HAP-1 (cell line): Measurements from ENCODE around the gene PUS10.
"Not testable (repeated sequence)": the region's sequence is repeated elsewhere in the genome, so short reads cannot be mapped to it uniquely, and the experiment has no call there.

Source experiments
- DNase-seq, 2 experiments: peaks; one replicate each; pipeline ENCODE4 v3.0.0-alpha.2; 2016 to 2020; ENCODE audit warnings: low spot score in 2 of 2
- H3K27me3 ChIP-seq: fragments of 250-450 bp; sonication (Bioruptor Pico); 2 replicates; pipeline ENCODE4 v1.5.1; 2020; ENCODE audit warnings: low read depth, mild to moderate bottlenecking, moderate library complexity
- H3K36me3 ChIP-seq: fragments of 250-450 bp; sonication (Bioruptor Pico); replicated peaks from 2 replicates; pipeline ENCODE4 v1.5.1; 2020; ENCODE audit warnings: mild to moderate bottlenecking
- H3K4me1 ChIP-seq: fragments of 250-450 bp; sonication (Bioruptor Pico); 2 replicates; pipeline ENCODE4 v1.5.1; 2020; ENCODE audit warnings: mild to moderate bottlenecking
- H3K4me3 ChIP-seq: fragments of 250-450 bp; sonication (Bioruptor Pico); 2 replicates; pipeline ENCODE4 v1.5.1; 2020; ENCODE audit warnings: mild to moderate bottlenecking, moderate library complexity
- H3K9me3 ChIP-seq: fragments of 250-450 bp; sonication (Bioruptor Pico); 2 replicates; pipeline ENCODE4 v1.5.1; 2020; ENCODE audit warnings: mild to moderate bottlenecking, moderate library complexity
- in situ Hi-C: fragments of 300-500 bp; cut with MboI; formaldehyde crosslinking; loops from 3 replicates; pipeline ENCODE4 v1.14.3; 2020; ENCODE audit warnings: low sequenced_read_pairs, inconsistent platforms, mixed read lengths

Gene PUS10

DNA sequence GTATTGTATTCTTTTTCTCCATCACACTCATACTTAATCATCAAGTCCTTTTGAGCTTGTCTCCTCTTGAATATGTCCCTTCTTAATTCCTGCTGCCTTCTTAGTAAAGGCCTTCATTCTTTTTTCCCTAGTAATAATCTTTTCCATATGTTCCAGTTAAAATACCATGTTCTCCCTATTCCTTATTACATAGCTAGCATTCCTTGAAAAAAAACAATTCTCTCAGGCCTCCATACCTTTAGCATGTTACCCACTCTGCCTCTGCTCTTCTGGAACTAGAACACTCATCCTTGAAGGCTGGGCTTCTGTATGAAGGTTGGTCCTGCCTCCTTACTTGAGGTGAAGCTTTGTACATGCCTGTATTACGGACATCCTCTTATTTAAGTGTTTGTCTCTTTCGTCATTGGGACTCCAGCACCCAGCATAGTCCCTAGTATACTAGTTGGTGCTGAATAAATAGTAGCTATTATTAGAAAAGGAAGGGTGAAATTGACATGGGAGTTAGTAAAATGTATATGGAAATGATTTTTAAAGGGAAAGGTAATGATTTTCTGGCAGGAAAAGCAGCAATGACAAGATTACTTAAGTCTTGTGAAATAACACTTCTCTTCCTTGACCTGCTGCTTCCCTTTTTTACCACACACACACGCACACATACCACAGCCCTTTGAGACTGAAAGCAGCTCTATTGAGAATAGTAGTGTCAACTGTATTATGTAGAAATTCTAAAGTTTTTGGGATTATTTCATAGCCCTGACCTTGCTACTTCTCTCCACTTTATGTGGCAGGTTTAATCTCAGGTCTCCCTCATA, 91.1 kb downstream of the PUS10 start:
- in situ Hi-C loops = no loop called here
- Histone ChIP-seq H3K4me3 (no peak overlapping the region), H3K9me3 (no peaks in the 10 kb centered on the region), H3K27me3 (no peaks in the 10 kb centered on the region), H3K36me3 (peaks cover 4% of the 10 kb centered on the region), H3K4me1 (no peaks in the 10 kb centered on the region; the same call in 1 of the 2 replicates)
- DNase-seq = no peak

- H3K36me3 ChIP-seq = peaks cover 7% of the 10 kb centered on the region
- H3K4me1 ChIP-seq = no peaks in the 10 kb centered on the region; the same call in 1 of the 2 replicates
- DNase-seq = no peak
- no peaks in the 10 kb centered on the region for H3K9me3 ChIP-seq
- in situ Hi-C loops = no loop called here
- no peak overlapping the region for H3K4me3 ChIP-seq
- H3K27me3 ChIP-seq = no peaks in the 10 kb centered on the region
Observed at GRCh38 chr2:60925994-60926740, 91.9 kb downstream of the PUS10 start.

- no peak for DNase-seq
- in situ Hi-C loops = no loop called here
- H3K9me3 ChIP-seq = no peaks in the 10 kb centered on the region
- H3K4me3 ChIP-seq = no peak overlapping the region
- peaks cover 2% of the 10 kb centered on the region; the same call in 1 of the 2 replicates for H3K4me1 ChIP-seq
- H3K36me3 ChIP-seq = peaks cover 5% of the 10 kb centered on the region
- no peaks in the 10 kb centered on the region for H3K27me3 ChIP-seq
Observed at GRCh38 chr2:60907329-60907728, 110.7 kb downstream of the PUS10 start.

DNA sequence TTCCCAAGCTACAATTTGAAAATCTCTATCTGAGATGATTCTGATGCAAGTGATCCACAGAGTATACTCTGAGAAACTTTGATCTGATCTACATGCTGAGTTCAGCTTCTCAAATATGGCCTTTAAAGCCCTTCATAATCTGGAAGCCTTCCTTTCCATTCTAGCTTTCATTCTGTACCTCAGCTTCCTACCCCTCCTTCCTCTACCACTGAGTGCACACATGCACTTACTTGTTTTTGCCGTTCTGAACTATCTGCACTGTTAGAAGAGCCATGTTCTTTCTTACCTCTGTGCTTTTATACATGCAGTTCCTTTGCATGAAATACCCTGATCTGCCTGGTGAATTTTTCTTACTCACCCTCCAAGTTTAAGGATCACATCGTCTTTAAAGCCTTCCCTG, 111.7 kb downstream of the PUS10 start:
- Histone ChIP-seq H3K27me3 (no peaks in the 10 kb centered on the region), H3K4me1 (peaks cover 2% of the 10 kb centered on the region; the same call in 1 of the 2 replicates), H3K4me3 (no peak overlapping the region), H3K36me3 (peaks cover 13% of the 10 kb centered on the region), H3K9me3 (no peaks in the 10 kb centered on the region)
- in situ Hi-C loops = no loop called here
- no peak for DNase-seq

- H3K27me3 ChIP-seq, DNase-seq, H3K9me3 ChIP-seq, in situ Hi-C loops, H3K4me1 ChIP-seq, H3K4me3 ChIP-seq: not testable (repeated sequence)
- peaks cover 15% of the 10 kb centered on the region for H3K36me3 ChIP-seq
Observed at GRCh38 chr2:60905867-60906266, 112.2 kb downstream of the PUS10 start.

DNA sequence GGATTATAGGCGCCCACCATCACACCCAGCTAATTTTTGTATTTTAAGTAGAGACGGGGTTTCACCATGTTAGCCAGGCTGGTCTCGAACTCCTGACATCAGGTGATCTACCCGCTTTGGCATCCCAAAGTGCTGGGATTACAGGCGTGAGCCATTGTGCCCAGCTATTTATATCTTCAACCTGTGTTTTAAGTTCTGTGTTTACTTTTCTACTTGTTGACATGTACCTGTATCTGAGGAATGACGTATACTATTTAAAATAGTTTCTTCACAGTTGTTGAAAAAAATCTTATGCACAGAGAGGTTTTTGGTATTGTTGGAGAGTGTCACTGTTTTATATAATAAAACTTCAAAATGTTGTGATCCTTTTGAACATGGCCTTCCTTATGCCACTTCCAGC, 116.8 kb downstream of the PUS10 start:
- H3K4me1 ChIP-seq, H3K9me3 ChIP-seq, H3K4me3 ChIP-seq, in situ Hi-C loops, DNase-seq, H3K27me3 ChIP-seq: not testable (repeated sequence)
- peaks cover 36% of the 10 kb centered on the region for H3K36me3 ChIP-seq

- in situ Hi-C loops = no loop called here
- Histone ChIP-seq H3K9me3 (no peaks in the 10 kb centered on the region), H3K27me3 (no peaks in the 10 kb centered on the region), H3K4me3 (no peak overlapping the region), H3K36me3 (peaks cover 39% of the 10 kb centered on the region), H3K4me1 (peaks cover 2% of the 10 kb centered on the region; the same call in 1 of the 2 replicates)
- no peak for DNase-seq
Observed at GRCh38 chr2:60899892-60900249, 118.2 kb downstream of the PUS10 start.

DNA sequence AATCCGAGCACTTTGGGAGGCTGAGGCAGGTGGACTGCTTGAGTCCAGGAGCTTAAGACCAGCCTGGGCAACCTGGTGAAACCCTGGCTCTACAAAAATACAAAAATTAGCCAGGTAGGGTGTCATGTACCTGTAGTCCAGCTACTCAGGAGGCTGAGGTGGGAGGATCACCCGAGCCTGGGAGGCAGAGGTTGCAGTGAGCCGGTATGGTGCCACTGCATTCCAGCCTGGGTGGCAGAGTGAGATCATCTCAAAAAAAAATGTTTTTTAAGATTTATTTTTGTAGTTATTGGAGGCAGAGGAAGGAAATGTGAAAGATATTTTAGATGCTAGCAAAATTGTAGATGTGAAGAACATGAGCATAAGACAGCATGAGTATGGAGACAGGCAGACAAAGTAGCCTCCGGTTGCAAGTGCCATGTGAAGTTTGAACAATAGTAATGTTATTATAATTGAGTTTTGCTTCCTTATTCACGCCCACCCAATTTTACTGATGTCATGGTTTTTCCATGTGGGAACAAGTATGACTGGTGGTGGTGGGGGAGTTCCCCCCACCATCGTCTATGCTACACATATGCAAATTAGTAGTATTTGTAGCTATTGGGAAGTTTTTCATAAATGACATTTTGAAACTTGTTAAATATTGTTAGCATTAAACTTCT, 118.7 kb downstream of the PUS10 start:
- H3K4me3 ChIP-seq = no peak overlapping the region
- peaks cover 39% of the 10 kb centered on the region for H3K36me3 ChIP-seq
- H3K27me3 ChIP-seq = no peaks in the 10 kb centered on the region
- in situ Hi-C loops = no loop called here
- H3K9me3 ChIP-seq = no peaks in the 10 kb centered on the region
- no peak for DNase-seq
- H3K4me1 ChIP-seq = peaks cover 2% of the 10 kb centered on the region; the same call in 1 of the 2 replicates

DNA sequence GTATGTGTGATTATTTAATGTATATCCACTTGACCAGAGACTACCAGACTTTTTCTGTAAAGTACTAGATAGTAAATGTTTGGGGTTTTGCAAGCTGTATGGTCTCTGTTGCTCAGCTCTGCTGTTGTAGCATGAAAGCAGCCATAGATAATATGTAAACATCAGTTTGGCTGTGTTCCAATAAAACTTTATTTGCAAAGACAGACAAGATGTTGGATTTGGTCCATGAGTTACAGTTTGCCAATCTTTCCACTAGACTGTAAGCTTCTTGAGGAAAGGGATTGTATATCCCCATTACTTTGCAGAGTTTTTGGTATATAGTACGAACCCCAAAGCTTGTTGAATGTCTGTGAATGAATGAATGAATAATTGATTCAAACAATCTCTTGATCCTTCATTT, 119.5 kb downstream of the PUS10 start:
- no peaks in the 10 kb centered on the region for H3K27me3 ChIP-seq
- no peak for DNase-seq
- peaks cover 39% of the 10 kb centered on the region for H3K36me3 ChIP-seq
- H3K4me3 ChIP-seq = no peak overlapping the region
- H3K4me1 ChIP-seq = peaks cover 6% of the 10 kb centered on the region
- H3K9me3 ChIP-seq = no peaks in the 10 kb centered on the region
- in situ Hi-C loops = no loop called here
